Astrocyte (in vitro differentiated cells and primary cell): Measurements from ENCODE around the gene PDXK. TPM values are rescaled to one million over a fixed set of nuclear protein-coding genes. Genes with fewer than 3 reads are reported as not detected.
"Not testable (repeated sequence)": the region's sequence is repeated elsewhere in the genome, so short reads cannot be mapped to it uniquely, and the experiment has no call there.

Experiments used
- DNase-seq: peaks from one replicate; pipeline ENCODE4 v3.0.0-alpha.2; 2010; ENCODE audit warnings: low read depth
- FAIRE-seq: peaks from 2 replicates; lab custom pipeline; 2011; peaks lifted over from hg19 to GRCh38; lab: Jason Lieb, UNC
- H2AFZ ChIP-seq: 2 replicates; pipeline ENCODE4 v1.6.0; 2012; ENCODE audit warnings: low read depth, low read length, inconsistent platforms
- H3K27ac ChIP-seq: 2 replicates; pipeline ENCODE4 v1.5.1; 2011; ENCODE audit warnings: low read depth, low read length, inconsistent platforms
- H3K27me3 ChIP-seq: 2 replicates; pipeline ENCODE4 v1.6.0; 2011; ENCODE audit warnings: low read length, inconsistent platforms; ENCODE audit not compliant: insufficient read depth
- H3K36me3 ChIP-seq: 2 replicates; pipeline ENCODE4 v1.5.1; 2011; ENCODE audit warnings: low read length, inconsistent platforms; ENCODE audit not compliant: insufficient read depth
- H3K4me1 ChIP-seq: 2 replicates; pipeline ENCODE4 v1.5.1; 2011; ENCODE audit warnings: low read length, inconsistent platforms; ENCODE audit not compliant: insufficient read depth
- H3K4me2 ChIP-seq: 2 replicates; pipeline ENCODE4 v1.6.0; 2012; ENCODE audit warnings: low read length, inconsistent platforms
- H3K4me3 ChIP-seq: 2 replicates; pipeline ENCODE4 v1.5.1; 2011; ENCODE audit warnings: low read depth, mild to moderate bottlenecking, low read length, inconsistent platforms; ENCODE audit not compliant: insufficient read depth
- H3K79me2 ChIP-seq: 2 replicates; pipeline ENCODE4 v1.6.0; 2012; ENCODE audit warnings: mild to moderate bottlenecking, low read length, inconsistent platforms; ENCODE audit not compliant: insufficient read depth
- H3K9ac ChIP-seq: 2 replicates; pipeline ENCODE4 v1.6.0; 2012; ENCODE audit warnings: mild to moderate bottlenecking, low read length, inconsistent platforms
- H3K9me3 ChIP-seq: 2 replicates; pipeline ENCODE4 v1.5.1; 2012; ENCODE audit warnings: low read depth, mild to moderate bottlenecking, low read length, inconsistent platforms; ENCODE audit not compliant: insufficient read depth
- H4K20me1 ChIP-seq: 2 replicates; pipeline ENCODE4 v1.6.0; 2012; ENCODE audit warnings: low read length, inconsistent platforms; ENCODE audit not compliant: insufficient read depth
- H3K27ac Mint-ChIP-seq: one replicate; pipeline ENCODE4 v1.8.0; 2021; ENCODE audit warnings: mild to moderate bottlenecking, mixed read lengths; ENCODE audit not compliant: unreplicated experiment
- H3K27me3 Mint-ChIP-seq: one replicate; pipeline ENCODE4 v1.8.0; 2021; ENCODE audit warnings: low read depth, mixed read lengths; ENCODE audit not compliant: unreplicated experiment
- H3K36me3 Mint-ChIP-seq: one replicate; pipeline ENCODE4 v1.8.0; 2021; ENCODE audit warnings: low read depth, mixed read lengths; ENCODE audit not compliant: unreplicated experiment
- H3K4me1 Mint-ChIP-seq: one replicate; pipeline ENCODE4 v1.8.0; 2021; ENCODE audit warnings: low read depth, mixed read lengths; ENCODE audit not compliant: unreplicated experiment
- H3K4me3 Mint-ChIP-seq: one replicate; pipeline ENCODE4 v1.8.0; 2021; ENCODE audit warnings: mild to moderate bottlenecking, moderate library complexity, mixed read lengths; ENCODE audit not compliant: unreplicated experiment
- H3K9me3 Mint-ChIP-seq: one replicate; pipeline ENCODE4 v1.8.0; 2021; ENCODE audit warnings: mild to moderate bottlenecking, mixed read lengths; ENCODE audit not compliant: unreplicated experiment
- EZH2 ChIP-seq: IDR thresholded peaks from 2 replicates; pipeline ENCODE4 v1.6.1; 2012; ENCODE audit warnings: mild to moderate bottlenecking, low read length, inconsistent platforms; ENCODE audit not compliant: insufficient read depth
- total RNA-seq: library from RNA; stranded (reverse); gene quantifications from 2 replicates; pipeline ENCODE4 v1.2.1, GENCODE V29; 2021
- TF ChIP-seq, protein P1 (sequence below): IDR thresholded peaks from 2 replicates; pipeline ENCODE4 v1.5.1; 2011; ENCODE audit warnings: low read depth, mild to moderate bottlenecking, inconsistent platforms, low read length, moderate library complexity; ENCODE audit not compliant: insufficient read depth

PDXK gene
- total RNA-seq, 1 donor from 2014 or later: 180 TPM

DNA sequence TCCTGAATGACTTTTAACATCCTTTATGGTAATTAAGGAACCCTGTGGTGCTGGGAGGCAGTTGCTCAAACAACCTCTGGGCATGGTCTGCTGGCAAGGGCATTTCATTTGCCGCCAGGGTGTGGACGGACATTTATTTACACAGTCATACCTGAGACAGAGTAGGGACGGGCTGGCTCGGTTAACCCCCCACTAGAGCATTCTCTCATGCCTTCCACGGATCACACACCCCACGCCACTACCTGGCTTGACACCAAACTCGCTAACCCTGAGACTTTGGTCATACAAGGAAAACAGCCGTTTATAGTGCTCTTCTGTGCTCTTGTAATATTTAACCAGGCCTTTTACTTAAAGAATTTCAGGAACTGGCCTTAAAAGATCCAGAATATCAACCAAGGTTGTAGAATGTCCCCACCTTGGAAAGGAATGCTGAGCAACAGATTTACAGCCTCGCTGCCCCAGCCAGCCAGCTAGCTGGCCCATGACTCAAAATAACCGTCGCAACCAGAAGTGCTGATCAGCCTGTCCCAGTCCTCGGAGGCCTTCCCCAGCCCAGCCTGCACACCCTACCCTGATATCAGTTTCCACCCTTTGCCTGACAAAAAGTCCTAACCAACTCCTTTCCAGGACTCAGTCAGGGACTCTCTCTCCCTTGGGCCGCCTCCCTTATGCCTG lies 6.5 kb upstream of the PDXK start:
- H3K4me1 Mint-ChIP-seq: peaks cover 14% of the 10 kb centered on the region
- peaks cover 2% of the 10 kb centered on the region for H3K9me3 Mint-ChIP-seq
- Histone ChIP-seq H3K4me2 (peak overlapping the region; percentile 46), H3K27me3 (peaks cover 4% of the 10 kb centered on the region), H2AFZ (peak overlapping the region; percentile 2), H3K27ac (no peak overlapping the region), H3K4me1 (peaks cover 5% of the 10 kb centered on the region), H3K4me3 (no peak overlapping the region), H3K36me3 (no peaks in the 10 kb centered on the region), H3K9me3 (no peaks in the 10 kb centered on the region), H3K79me2 (no peaks in the 10 kb centered on the region), H3K9ac (no peak overlapping the region), H4K20me1 (no peaks in the 10 kb centered on the region)
- no peak for TF ChIP-seq EZH2
- TF ChIP-seq, protein P1, sequence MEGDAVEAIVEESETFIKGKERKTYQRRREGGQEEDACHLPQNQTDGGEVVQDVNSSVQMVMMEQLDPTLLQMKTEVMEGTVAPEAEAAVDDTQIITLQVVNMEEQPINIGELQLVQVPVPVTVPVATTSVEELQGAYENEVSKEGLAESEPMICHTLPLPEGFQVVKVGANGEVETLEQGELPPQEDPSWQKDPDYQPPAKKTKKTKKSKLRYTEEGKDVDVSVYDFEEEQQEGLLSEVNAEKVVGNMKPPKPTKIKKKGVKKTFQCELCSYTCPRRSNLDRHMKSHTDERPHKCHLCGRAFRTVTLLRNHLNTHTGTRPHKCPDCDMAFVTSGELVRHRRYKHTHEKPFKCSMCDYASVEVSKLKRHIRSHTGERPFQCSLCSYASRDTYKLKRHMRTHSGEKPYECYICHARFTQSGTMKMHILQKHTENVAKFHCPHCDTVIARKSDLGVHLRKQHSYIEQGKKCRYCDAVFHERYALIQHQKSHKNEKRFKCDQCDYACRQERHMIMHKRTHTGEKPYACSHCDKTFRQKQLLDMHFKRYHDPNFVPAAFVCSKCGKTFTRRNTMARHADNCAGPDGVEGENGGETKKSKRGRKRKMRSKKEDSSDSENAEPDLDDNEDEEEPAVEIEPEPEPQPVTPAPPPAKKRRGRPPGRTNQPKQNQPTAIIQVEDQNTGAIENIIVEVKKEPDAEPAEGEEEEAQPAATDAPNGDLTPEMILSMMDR: no peak
- peak overlapping the region; percentile 40 for H3K4me3 Mint-ChIP-seq
- DNase-seq (peak; percentile 74), FAIRE-seq (no peak)
- H3K36me3 Mint-ChIP-seq: no peaks in the 10 kb centered on the region
- peak overlapping the region; percentile 96 for H3K27ac Mint-ChIP-seq
- peaks cover 4% of the 10 kb centered on the region for H3K27me3 Mint-ChIP-seq

DNA sequence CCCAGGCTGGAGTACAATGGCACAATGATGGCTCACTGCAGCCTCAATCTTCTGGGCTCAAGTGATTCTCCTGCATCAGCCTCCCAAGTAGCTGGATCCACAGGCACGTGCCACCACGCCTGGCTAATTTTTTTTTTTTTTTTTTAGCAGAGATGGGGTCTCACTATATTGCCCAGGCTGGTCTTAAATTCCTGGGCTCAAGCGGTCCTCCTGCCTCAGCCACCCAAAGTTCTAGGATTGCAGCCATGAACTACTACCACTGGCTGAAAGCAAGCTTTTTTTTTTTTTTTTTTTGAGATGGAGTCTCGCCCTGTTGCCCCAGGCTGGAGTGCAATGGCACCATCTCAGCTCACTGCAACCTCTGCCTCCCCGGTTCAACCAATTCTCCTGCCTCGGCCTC lies 5.8 kb upstream of the PDXK start:
- not testable (repeated sequence) for H3K27me3 ChIP-seq, FAIRE-seq, H3K36me3 ChIP-seq, H3K27ac Mint-ChIP-seq, H3K79me2 ChIP-seq, H3K4me3 Mint-ChIP-seq, H4K20me1 ChIP-seq, H2AFZ ChIP-seq, H3K9ac ChIP-seq, H3K4me1 ChIP-seq, DNase-seq, H3K4me3 ChIP-seq, H3K36me3 Mint-ChIP-seq, H3K9me3 ChIP-seq, H3K27ac ChIP-seq, H3K27me3 Mint-ChIP-seq, H3K9me3 Mint-ChIP-seq, H3K4me2 ChIP-seq
- H3K4me1 Mint-ChIP-seq: peaks cover 14% of the 10 kb centered on the region

DNA sequence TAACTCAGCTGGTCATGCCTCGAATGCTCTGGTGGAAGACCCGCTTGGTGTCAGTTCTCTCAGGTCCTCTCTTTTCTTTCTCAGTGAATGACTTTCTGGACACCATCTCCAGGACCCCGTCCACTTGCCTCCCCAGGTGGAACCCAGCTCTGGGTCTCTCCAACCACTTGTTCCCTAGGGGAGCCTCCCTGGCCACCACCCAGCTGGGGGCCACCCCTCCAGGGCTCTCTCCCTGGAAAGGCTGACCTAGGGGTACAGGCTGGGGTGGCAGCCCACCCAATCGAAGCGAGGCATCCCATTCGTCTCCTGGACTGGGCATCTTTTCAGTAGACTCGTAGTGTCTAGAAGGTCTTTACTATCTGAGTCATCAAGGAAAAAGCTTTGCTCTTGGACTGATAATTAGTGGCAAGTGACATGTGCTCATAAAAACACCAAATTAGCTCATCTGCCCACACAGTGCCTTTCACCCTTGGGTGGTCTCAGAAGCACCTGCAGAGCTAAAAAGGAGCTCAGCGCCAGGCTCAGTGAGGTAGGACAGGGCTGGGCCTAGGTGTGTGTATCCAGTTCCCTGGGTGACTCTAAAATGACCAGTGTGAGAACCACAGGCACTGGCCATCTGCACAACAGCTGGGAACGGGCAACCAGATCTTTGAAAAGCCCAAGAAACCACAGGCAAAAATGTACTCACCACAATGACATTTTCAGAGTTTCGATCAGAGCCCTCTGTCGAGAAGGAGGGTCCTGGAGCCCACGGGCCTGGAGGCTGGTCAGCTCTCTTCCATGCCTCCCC lies 2.4 kb upstream of the PDXK start:
- no peaks in the 10 kb centered on the region for H3K9me3 ChIP-seq
- H3K36me3 ChIP-seq: no peaks in the 10 kb centered on the region
- peaks cover 19% of the 10 kb centered on the region for H3K4me1 Mint-ChIP-seq
- no peak for TF ChIP-seq EZH2
- TF ChIP-seq, protein P1: no peak
- peak; percentile 63 for DNase-seq
- peaks cover 21% of the 10 kb centered on the region for H4K20me1 ChIP-seq
- peaks cover 22% of the 10 kb centered on the region for H3K4me1 ChIP-seq
- no peak overlapping the region for H3K4me3 Mint-ChIP-seq
- H3K27ac Mint-ChIP-seq: peak overlapping the region; percentile 10
- H3K9me3 Mint-ChIP-seq: no peaks in the 10 kb centered on the region
- peaks cover 24% of the 10 kb centered on the region for H3K79me2 ChIP-seq
- no peak overlapping the region for H2AFZ ChIP-seq
- no peaks in the 10 kb centered on the region for H3K27me3 Mint-ChIP-seq
- H3K27me3 ChIP-seq: no peaks in the 10 kb centered on the region
- H3K4me2 ChIP-seq: no peak overlapping the region
- no peak overlapping the region for H3K27ac ChIP-seq
- H3K4me3 ChIP-seq: no peak overlapping the region
- no peak for FAIRE-seq
- H3K9ac ChIP-seq: no peak overlapping the region
- H3K36me3 Mint-ChIP-seq: peaks cover 5% of the 10 kb centered on the region
